ENCODE results near the gene CDH19. TPM values are rescaled to one million over a fixed set of nuclear protein-coding genes. Genes with fewer than 3 reads are reported as not detected.

Gene CDH19
- total RNA-seq: under 0.01 TPM in 1 of 2 replicates, not detected in the other

GRCh38 chr18:66603941-66604627, at the start of gene CDH19:
Gene CDH19 (minus strand): TSS chr18:66604090. CDS start chr18:66572204, 31,886 bp downstream.

